GM18502 (cell line): Measurements from ENCODE around the gene AMIGO2.

Experiments used
- ATAC-seq: cut with Tn5 transposase; IDR thresholded peaks from one replicate; pipeline ENCODE4 v1.9.1; 2021; ENCODE audit warnings: mild to moderate bottlenecking; ENCODE audit not compliant: unreplicated experiment, poor library complexity

The AMIGO2 gene

GRCh38 chr12:47099610-47100009 lies 19.9 kb upstream of the AMIGO2 start:
- no peak for ATAC-seq

DNA sequence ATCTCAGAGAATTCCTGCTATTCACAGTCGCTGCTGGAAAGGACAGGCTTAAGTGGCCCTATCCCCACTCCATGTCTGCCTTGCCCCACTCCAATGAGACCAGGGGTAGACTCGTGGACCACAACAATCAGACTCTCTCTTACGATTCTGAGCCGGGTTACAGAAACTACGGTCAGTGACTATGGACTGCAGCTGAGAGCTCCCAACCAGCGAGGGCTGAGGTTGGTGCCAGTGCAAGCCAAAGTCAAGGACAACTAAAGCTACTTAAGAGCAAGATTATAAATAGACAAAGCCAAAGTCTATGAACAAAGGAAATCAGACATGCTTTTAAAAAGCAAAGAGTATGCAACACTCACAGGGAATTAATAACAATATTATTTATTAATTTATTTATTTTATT lies 18.3 kb upstream of the AMIGO2 start:
- no peak for ATAC-seq

GRCh38 chr12:47097276-47097896 lies 17.6 kb upstream of the AMIGO2 start:
- ATAC-seq = no peak

GRCh38 chr12:47095446-47096236 lies 15.9 kb upstream of the AMIGO2 start:
- no peak for ATAC-seq

DNA sequence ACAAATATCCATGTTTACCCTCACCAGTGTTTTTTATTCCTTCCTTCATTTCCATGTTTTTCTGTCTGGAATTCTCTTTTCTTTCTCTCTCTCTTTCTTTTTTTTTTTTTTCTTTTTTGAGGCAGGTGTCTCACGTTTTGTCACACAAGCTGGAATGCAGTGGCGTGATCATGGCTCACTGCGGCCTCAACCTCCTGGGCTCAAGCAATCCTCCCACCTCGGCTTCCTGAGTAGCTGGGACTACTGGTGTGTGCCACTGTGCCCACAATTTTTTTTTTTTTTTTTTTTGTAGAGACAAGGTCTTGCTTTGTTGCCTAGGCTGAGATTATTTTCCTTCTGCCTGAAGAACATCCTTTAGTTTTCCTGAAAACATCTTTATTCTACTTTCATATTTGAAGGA lies 15.0 kb upstream of the AMIGO2 start:
- ATAC-seq = no peak

GRCh38 chr12:47091009-47091408 lies 11.2 kb upstream of the AMIGO2 start:
- no peak for ATAC-seq

DNA sequence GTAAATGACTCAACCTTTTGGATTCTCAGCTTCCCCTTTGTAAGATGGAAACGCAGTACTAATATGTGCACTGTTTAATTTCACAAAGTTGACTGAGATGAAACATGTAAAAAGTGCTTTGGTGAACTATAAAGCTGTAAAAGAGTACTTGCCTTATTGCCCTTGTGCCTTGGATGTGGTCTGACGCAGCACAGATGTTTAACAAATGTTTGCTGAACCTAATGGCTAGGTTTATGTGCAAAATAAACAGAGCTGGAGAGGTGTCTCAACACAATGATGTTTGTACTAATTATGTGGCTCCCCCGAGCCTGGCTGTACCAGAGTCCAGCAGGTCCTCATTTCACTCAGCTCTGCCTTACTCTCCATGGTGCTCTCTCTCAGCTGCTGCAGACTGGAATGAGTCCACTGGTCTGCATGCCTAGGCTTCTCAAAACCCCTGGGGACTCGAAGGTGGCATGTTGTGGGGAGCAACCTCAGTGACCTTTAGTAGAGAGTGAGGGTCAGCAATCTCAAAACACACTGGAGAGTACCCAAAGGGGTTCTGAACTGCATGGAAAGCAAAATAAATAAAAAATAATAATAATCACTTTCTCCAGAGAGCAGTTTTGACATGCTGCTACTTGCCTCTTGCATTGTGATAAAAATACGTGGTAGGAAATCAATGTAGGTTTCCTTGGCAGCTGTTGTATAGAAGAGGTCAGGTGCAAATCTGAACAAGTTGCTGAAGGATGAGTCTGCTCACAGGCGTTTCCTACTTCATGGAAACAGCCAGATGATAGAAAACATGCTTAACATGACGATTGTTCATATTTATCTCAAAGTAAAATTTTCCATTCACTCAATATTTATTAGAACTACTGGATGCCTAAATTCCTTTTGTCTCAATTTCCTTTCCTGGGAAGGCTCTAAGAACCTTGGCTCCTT lies 8.5 kb upstream of the AMIGO2 start:
- no peak for ATAC-seq

DNA sequence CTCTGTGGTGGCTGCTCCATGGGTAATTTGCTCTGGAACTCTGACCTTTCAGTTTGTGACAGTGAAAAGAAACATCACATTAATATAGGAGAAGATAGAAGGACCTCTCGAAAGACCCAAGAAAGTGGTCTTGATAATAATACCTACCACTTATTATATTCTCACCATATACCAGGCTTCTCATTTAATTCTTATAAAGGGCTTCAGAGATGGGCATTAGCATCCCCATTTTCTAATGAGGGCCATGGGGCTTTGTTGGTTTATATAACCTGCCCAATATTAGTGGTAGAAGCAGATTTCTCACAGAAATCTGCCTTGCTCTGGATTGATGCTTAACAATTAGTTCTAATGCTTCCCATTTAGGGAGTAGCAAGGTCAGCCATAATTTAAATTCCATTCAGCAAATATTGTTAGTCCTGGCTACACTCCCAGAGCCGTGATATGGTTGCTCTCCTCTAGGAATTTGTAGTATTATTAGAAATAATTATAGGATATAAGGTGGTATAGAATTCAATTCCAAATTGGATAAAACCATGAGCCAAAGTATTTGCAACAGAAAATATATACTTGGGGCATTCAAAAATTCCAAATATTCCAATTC lies 7.4 kb upstream of the AMIGO2 start:
- no peak for ATAC-seq

DNA sequence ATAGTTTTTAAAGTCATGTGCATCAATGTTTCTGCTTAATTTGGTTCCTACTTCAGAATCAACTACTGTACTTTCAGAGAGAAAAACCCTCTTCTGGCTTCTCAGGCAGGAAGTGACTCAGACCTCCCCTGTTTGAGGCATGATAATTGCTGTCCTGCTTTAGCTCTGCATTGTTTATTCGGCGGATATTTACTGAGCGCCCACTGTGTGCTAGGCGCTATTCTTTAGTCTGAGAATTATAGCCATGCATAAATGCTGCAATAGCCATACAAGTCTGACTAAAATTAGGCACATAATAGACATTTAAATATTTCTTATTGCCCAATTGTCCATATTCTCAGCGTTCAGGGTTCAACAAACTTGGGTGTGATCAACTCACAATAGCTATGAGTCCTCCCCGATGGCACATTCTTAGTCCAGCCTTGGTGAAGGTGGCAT lies 6.1 kb upstream of the AMIGO2 start:
- ATAC-seq = peak; percentile 53

DNA sequence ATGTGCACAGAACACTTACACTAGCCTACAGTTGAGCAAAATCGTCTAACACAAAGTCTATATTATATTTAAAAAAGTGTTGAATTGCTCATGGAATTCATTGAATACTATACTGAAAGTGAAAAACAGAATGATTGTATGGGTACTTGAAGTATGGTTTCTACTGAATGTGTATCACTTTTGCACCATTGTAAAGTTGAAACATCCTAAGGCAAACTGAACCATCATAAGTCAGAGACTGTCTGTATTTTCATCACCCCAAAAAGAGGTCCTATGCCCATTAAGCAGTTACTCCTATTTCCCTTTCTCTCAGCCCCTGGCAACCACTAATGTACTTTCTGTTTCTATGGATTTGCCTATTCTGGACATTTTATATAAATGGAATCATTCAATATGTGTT lies 4.4 kb upstream of the AMIGO2 start:
- ATAC-seq = no peak

DNA sequence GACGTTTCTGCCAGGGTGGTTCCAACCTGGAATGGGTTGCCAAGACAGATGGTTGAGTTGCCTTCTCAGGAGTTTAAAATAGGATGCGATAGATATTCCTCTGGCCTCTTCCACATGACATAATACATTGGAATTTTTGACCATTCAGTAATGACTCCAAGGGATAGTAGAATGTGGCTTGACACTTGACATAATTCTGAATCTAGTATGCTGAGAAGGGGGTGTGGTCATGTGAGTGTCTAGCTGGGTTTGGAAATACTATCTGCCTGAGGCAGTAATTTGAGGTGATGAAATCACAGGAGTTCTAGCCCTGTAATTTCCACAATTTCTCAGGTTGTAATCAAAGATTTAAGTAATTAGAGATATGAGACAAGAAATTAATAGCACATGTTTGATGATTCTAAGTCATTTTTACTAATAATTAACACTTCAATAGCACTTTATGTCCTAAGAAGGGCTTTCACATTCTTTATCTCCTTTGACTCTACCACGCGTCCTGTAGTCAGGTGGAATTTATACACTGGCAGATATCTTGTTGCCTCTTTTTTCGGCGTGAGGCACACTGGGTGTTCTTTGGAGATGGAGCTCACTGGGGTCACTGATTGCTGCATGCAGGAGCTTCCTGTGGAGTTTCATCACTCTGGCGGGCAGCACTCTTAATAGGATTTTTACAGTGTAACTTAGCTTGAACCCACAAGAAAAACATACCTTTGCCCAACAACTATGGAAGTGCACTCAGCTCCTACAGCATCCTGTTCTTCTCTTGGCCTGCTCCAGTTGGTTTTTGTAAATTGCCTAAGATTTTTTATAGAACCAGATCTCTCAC lies 3.2 kb upstream of the AMIGO2 start:
- no peak for ATAC-seq

DNA sequence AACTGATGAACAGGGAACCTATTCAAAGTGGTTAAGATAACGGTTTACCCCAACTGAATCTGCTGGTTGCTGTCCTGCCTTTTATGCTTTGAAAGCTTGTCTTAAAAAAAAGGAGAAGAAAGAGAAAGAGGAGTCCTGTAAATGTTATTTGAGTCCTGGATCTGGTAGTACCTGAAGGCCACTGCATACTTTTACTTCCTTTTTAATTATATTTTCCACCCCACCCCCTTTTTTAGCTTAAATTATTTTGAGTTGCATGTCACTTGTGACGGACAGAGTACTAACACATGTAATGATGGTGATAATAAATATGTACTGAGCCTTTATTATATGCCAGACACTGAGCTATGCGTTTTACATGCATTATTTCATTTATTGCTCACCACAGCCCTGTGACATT lies 2.5 kb upstream of the AMIGO2 start:
- ATAC-seq = no peak

GRCh38 chr12:47080725-47081502 lies 1.2 kb upstream of the AMIGO2 start:
- ATAC-seq = no peak

DNA sequence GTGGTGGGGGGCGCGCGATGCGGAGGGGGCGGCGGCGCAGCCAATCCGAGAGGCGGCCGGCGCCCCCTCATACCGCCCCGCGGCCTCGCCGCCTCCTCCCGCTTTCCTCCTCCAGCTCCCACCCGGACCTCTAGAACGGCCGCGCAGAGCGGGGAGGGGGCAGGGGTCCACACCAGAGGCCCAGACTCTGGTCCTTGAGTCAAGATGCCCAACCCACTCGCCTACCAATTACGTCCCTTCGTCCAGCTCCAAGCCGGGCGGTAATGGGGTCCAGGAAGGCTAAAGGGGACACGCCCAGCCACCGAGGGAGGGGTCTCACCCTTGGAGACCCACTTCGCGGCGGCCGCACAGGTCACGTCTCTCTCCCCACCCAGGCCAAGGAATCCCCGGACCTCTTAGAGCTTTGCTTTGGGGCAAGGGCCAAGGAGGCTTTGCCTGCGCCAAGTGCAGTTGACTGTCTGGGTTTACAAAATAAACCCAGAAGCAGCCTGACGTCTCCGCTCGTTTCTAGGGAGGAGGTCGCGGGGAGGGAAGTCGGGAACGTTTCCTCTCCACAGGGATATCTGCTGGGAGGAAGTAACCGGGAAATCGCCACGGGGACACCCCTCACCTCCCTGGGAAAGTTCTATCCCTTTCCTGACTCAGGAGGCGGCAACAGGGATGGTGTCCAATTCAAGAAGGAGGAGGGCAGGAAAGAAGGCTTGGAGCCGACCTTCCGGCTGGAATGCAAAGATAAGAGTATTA lies 394 bp upstream of the AMIGO2 start:
- peak; percentile 23 for ATAC-seq

GRCh38 chr12:47078733-47079467 lies 859 bp downstream of the AMIGO2 start:
- no peak for ATAC-seq

DNA sequence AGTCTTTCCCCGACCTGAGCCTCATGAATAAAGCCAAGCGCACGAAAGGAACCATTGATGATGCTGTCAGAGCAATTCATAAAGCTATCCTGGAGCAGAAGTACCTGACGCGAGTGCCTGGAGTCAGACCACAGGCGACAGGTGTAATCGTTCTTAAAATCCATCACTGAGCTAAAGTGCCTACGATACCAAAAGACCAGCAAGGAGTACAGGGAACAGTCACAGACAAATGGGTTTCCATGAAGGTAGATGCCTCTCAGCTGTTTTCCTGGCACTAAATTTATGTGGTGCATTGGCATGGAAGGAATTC lies 1.7 kb downstream of the AMIGO2 start:
- ATAC-seq = no peak

GRCh38 chr12:47077206-47078085 lies 2.3 kb downstream of the AMIGO2 start:
- ATAC-seq = no peak
